GM21515 (cell line): ENCODE data around the gene RIPPLY1.

Experiments used
- ATAC-seq: cut with Tn5 transposase; IDR thresholded peaks from one replicate; pipeline ENCODE4 v1.9.1; 2021; ENCODE audit not compliant: unreplicated experiment

The RIPPLY1 gene

GRCh38 chrX:106903291-106903824 lies at the start of gene RIPPLY1:
Gene RIPPLY1 (minus strand): TSS chrX:106903341. CDS start chrX:106903287, 54 bp downstream.
- no peak for ATAC-seq

- ATAC-seq = no peak
Measured at GRCh38 chrX:106952538-106952937, 49.4 kb upstream of the RIPPLY1 start.

DNA sequence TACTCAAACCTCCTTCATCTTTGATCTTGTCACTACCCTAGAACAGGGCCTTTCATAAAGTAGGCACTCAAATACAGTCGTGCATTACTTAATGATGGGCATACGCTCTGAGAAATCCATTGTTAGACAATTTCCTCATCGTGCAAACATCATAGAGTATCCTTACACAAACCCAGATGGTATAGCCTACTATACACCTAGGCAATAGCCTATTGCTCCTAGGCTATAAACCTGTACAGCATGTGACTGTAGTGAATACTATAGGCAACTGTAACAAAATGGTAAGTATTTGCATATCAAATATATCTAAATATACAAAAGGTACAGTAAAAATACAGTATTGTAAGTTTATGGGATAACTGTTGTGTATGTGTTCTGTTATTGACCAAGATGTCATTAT lies 48.9 kb upstream of the RIPPLY1 start:
- ATAC-seq = no peak

DNA sequence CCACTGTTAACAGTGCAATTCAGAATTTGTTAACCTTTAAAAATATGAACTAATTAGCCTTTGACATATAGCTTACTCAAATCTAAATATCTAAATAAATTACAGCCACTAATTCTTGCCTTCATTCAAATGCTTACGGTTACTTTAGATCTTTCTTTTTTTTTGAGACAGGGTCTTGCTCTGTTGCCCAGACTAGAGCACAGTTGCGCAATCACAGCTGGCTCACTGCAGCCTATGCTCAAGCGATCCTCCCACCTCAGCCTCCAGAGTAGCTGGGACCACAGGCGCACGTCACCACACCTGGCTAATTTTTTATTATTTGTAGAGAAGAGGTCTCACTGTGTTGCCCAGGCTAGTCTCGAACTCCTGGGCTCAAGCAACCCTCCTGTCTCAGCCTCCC lies 48.1 kb upstream of the RIPPLY1 start:
- no peak for ATAC-seq

DNA sequence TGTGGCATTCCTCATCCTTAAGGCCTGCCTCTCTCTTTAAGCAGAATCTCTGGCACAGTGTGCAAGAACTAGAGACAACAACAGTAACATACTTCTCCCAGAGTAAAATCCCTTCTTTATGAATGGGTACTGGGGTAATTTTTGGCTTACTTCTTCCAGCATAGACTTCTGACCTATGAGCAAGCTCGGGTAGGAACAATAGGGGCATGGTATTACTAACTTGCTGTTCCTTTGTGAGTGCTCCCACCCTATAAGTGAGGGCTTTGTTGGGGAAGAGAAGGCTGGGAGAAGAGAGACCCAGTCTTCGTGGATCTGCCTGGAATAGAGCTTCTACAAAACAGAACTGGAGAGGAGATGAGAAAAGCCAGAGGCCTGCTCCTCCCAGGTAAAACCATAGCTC lies 47.2 kb upstream of the RIPPLY1 start:
- no peak for ATAC-seq

DNA sequence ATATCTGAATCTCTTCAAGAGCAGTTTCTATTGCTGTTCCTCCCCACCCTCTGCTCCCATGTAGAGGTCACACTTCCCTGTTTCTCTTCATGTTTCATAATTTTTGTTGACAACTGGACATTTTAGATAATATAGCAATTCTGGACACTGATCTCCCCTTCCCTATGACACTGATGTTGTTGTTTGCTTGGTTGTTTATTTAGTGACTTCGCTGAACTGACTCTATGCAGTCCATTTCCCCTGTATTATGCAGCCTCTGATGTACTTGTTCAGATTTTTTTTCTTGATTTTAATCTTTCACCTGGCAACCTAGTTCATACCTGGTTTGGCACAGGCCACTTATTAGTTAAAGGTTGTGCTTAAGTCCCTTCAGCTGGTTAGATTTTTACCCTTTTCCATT lies 46.2 kb upstream of the RIPPLY1 start:
- ATAC-seq = no peak

DNA sequence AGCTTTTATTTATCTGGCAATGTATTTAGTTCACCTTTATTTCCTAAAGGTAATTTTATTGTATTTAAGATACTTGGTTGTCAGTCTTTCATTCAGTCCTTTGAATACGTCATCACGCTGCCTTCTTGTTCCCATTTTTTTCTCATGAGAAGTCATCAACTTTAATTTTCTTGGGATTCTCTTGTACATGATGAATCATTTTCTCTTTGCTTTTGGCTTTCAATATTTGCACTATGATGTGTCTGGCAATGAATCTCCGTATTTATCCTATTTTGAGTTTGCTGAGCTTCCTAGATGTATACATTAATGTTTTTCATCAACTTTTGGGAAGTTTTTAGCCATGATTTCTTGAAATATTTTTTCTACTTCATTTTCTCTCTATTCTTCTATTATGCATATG lies 45.5 kb upstream of the RIPPLY1 start:
- no peak for ATAC-seq

DNA sequence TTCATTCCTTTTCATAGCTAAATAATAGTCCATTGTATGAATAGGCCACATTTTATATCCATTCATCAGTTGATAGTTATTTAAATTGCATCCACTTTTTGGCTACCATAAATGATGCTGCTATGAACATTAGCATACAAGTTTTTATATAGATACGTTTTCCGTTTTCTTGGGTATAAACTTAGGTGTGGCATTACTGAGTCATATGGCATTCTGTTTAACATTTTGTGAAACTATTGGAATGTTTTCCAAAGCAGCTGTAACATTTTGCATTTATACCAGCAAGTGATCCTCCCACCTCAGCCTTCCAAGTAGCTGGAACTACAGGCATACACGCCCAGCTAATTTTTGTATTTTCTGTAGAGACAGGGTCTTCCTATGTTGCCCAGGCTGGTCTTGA lies 43.3 kb upstream of the RIPPLY1 start:
- no peak for ATAC-seq

DNA sequence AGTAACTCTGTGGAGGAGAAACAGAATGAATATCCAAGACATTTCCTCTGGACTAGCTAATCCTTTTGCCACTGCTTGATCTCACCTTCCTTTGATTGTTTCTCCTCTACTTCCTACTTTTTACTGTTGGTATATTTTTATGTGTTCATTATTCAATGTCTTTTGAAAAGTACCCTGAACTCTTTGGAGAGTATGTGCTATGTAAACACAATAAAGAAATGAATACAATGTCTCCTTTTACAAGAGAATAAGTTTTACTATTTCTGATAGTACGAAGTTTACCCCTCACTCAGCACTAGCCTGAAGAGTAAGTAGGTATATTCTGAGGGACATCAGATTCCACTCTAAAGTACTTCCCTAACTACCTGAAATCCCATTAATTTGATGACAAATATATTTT lies 36.9 kb upstream of the RIPPLY1 start:
- no peak for ATAC-seq

GRCh38 chrX:106939566-106939965 lies 36.4 kb upstream of the RIPPLY1 start:
- ATAC-seq = no peak

GRCh38 chrX:106936246-106936645 lies 33.1 kb upstream of the RIPPLY1 start:
- ATAC-seq = no peak

DNA sequence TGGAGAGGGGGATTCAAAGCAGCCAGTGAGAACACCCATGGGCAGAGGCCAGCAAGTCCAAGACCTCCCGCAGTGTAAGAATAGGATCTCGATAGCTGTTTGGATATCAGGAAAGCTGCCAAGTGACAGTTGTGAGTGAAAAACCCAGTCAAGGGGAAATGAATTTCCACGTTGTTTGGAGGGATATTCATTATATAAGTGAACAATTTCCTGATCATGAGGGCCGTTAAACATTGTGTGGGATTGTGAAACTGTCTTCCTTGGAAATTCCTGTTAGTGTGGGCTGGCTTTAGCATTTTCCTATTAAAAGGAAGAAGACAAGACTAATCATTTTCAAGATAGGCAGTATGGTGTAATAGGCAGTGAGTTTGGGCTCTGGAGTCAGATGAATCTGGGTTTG lies 32.0 kb upstream of the RIPPLY1 start:
- no peak for ATAC-seq

DNA sequence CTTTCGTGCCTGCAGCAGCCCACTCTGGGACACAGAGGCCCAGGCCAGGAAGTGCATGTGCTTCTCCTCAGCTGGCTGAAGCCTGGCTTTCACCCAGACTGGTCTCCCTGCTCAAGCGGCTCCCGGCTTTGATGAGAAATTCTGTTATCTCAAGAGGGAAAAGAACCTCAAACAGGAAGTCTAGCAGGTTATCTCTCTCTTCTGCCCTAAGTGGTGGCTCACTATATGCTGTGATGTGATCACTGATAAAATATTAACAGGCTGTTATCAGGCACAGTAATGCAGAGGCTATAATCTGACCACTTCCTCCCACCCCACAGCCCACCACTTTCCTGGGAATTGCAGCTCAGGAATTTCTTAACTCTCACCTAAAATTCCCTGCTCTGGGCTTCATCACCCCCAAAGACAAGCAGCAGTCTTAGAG lies 30.4 kb upstream of the RIPPLY1 start:
- ATAC-seq = no peak

DNA sequence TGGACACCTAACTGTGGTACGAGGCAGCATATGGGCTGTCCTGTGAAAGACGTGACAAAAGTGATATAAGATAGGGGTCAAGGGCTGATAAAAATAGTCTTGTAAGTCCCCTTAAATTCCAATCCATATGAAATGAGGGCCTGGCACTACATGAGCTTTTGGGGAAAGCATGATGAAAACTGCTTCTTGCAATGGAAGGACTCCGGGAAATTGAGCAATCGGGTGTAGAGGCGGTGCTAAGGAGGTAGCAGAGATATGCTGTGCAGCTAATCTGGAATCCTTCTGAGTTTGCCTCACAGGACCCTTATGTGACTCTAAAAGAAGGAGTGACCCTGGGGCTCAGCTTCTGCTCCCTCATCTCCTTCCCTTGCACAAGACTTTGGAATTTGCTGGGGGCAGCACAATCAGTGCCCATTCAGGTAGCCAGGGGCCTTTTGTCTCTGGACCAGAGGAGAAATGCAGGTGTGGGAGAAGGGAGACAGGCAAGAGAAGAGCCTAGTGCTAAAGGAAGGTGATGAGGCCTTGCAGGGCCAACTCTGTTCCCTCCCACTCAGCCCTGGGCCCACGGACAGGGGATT lies 29.9 kb upstream of the RIPPLY1 start:
- no peak for ATAC-seq

DNA sequence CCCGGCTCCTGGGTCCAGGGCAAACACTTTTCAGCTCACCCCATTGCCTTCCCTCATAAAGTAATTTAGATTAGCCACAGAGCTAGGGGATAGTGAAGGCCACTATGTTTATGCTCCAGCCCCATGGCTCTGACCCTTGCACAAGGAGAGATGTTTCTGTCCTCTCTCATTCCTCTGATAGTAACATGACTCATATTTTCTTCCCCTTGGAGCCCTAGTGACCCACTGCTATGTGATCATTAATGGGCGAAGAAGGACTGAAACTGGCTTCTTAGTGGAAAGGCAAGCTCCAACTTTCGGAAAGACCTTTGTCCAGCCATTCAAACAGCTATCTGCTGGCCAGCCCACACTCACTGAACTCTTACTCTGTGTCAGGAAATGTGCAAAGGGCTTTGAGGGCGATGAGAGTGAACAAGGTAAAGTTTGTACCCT lies 29.4 kb upstream of the RIPPLY1 start:
- no peak for ATAC-seq

GRCh38 chrX:106931831-106932491 lies 28.8 kb upstream of the RIPPLY1 start:
- ATAC-seq = no peak

GRCh38 chrX:106928227-106928626 lies 25.1 kb upstream of the RIPPLY1 start:
- ATAC-seq = no peak

- ATAC-seq = no peak
Measured at GRCh38 chrX:106927700-106928099, 24.6 kb upstream of the RIPPLY1 start.

DNA sequence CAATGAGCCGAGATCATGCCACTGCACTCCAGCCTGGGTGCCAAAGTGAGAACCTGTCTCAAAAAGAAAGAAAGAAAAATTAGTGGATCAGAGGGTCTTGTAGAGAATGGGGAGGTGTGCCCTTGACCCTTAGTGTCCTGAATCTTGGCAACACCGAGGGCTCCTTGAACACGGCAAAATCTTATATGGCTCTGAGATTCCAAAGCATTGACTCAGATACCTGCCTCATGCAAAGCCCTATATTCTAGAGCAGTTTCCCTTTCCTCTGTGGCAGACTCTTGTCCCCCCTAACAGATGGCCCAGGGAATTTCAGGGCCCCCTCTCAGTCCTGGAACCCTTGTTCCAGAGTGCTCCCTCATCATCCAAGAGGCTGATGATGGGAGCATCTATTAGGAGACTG lies 23.9 kb upstream of the RIPPLY1 start:
- no peak for ATAC-seq

GRCh38 chrX:106921637-106922036 lies 18.5 kb upstream of the RIPPLY1 start:
- no peak for ATAC-seq

GRCh38 chrX:106919932-106920452 lies 16.9 kb upstream of the RIPPLY1 start, which contains the start of gene CLDN2:
Gene CLDN2 (plus strand): TSS chrX:106920402. CDS start chrX:106928229, 7,827 bp downstream.
- no peak for ATAC-seq

DNA sequence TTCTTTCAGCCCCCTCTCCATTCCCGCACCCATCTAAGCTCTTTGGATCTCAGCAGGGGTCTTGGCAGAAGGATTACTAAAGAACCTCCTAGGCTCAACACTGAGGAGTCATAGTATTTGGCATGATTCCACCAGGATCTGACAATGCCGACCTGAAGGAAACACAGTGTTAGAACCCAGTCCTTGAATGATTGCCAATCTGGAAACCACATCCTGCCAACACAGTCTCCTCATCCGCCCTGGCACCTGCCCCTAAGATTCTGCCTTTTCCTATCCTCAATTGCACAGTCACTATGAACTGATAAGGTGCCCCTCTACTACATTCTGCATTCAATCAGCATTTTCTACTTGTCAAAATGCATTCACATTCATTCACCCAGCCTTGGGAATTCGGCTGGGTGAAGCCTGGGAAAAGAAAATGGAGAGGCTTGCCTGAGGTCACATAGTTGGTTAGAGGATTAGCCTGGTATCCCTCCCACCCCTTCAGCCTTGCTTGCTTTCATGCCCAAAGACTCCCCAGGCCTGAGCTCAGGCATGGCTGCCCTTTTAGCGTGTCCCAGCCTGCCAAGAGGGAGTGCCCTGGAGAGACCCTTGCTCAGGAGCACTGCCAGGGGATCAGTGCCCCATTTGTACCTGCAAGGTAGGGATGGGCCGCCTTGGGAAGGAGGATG lies 14.8 kb upstream of the RIPPLY1 start:
- ATAC-seq = no peak
